Measurements from ENCODE around the gene KCNQ1. TPM values are rescaled to one million over a fixed set of nuclear protein-coding genes. Genes with fewer than 3 reads are reported as not detected.

KCNQ1 gene
- total and polyA plus RNA-seq, 2 donors (not counting 1 experiment from before 2014, with no cell fraction given): not detected

DNA sequence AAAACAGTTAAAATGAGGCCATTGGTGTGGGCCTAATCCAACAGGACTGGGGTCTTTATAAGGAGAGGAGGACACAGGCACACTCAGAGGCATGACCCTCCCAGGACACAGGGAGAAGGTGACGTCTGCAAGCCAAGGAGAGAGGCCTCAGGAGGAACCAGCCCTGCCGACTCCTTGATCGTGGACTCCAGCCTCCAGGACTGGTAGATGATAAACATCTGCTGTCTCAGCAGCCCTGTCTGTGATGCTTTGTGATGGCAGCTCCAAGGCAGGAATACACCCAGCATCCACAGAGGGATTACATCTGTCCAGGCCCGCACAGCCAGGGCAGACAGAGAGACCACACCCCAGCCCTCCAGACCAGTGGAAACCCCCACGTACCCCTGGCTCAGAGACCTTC is 422.3 kb downstream of the KCNQ1 start:
- no peak for DNase-seq (ENCODE audit: low read depth in 2 of 2)

DNA sequence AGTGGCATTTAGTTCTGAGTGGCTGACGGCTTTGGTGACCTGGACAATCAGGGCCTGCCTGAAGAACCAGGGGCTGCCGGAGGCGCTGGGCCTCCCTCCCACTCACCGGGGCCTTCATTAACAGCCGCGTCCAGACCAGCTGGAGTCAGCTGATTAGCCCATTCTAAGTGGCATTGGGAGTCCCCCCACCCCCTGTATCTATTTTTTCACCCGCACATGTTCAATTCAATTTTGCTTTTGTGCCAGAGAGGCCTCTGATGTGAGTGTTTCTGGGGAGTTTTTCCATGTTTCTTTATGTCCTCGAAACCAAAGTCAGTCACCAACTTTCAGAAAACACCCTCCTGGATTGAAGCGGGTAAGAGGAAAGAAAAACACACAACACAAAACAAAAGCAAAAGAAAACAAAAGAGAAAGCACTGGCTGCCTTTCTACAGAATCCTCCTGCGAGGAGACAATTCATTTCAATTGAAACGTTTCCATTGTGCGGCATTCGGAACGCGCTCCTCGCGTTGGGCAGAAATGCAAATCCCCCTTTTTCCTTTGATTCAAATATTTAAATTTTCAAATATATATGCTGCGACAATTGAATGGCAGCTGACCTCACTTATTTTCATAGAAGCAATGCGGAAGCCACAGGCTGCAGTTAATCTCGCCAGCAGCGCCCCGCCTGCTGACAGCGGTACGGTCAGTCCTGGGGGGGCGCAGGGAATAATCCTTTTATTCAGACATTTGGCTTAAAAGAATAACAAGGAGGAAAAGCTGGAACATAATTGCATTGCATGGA is 423.1 kb downstream of the KCNQ1 start:
- no peak for DNase-seq (ENCODE audit: low read depth in 2 of 2)
- H3K4me1 ChIP-seq (ENCODE audit: control insufficient read depth, extremely low read depth, insufficient read depth, low read length): no peaks in the 10 kb centered on the region
- peaks cover 20% of the 10 kb centered on the region for H3K27me3 ChIP-seq (ENCODE audit: control insufficient read depth, insufficient read depth, low read length)
- no peaks in the 10 kb centered on the region for H3K79me2 ChIP-seq (ENCODE audit: control insufficient read depth, insufficient read depth, low read length)
- no peak overlapping the region for H3K27ac ChIP-seq (ENCODE audit: insufficient read depth, low read length)
- no peaks in the 10 kb centered on the region for H3K9me3 ChIP-seq (ENCODE audit: control insufficient read depth, insufficient read depth, low read depth, low read length)
- H4K20me1 ChIP-seq (ENCODE audit: control insufficient read depth, extremely low read depth, insufficient read depth, low read length): no peaks in the 10 kb centered on the region
- no peak overlapping the region for H2AFZ ChIP-seq (ENCODE audit: low read length)
- TF ChIP-seq, protein P1, sequence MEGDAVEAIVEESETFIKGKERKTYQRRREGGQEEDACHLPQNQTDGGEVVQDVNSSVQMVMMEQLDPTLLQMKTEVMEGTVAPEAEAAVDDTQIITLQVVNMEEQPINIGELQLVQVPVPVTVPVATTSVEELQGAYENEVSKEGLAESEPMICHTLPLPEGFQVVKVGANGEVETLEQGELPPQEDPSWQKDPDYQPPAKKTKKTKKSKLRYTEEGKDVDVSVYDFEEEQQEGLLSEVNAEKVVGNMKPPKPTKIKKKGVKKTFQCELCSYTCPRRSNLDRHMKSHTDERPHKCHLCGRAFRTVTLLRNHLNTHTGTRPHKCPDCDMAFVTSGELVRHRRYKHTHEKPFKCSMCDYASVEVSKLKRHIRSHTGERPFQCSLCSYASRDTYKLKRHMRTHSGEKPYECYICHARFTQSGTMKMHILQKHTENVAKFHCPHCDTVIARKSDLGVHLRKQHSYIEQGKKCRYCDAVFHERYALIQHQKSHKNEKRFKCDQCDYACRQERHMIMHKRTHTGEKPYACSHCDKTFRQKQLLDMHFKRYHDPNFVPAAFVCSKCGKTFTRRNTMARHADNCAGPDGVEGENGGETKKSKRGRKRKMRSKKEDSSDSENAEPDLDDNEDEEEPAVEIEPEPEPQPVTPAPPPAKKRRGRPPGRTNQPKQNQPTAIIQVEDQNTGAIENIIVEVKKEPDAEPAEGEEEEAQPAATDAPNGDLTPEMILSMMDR (conservative IDR thresholded peaks at IDR 0.05 in 1 of 2, IDR thresholded peaks at IDR 0.05 in 1 of 2; ENCODE audit: low read depth in 1 of 2, low read length in 2 of 2): no peak
- H3K36me3 ChIP-seq (ENCODE audit: control insufficient read depth, insufficient read depth, low read length): no peaks in the 10 kb centered on the region
- no peak overlapping the region for H3K4me3 ChIP-seq (replicated peaks in 1 of 4; ENCODE audit: control extremely low read depth in 1 of 4, insufficient read depth in 1 of 4, low read depth in 3 of 4, low read length in 4 of 4)
- H3K4me2 ChIP-seq (ENCODE audit: extremely low read depth, insufficient read depth, low read length): peak overlapping the region; percentile 25
- H3K9ac ChIP-seq (ENCODE audit: insufficient read depth, low read length): no peak overlapping the region

More for the DNA sequence above, 422.3 kb downstream of the KCNQ1 start:
- Histone ChIP-seq H2AFZ (ENCODE audit: low read length) (no peak overlapping the region), H3K9me3 (ENCODE audit: control insufficient read depth, insufficient read depth, low read depth, low read length) (no peaks in the 10 kb centered on the region), H3K4me3 (replicated peaks in 1 of 4; ENCODE audit: control extremely low read depth in 1 of 4, insufficient read depth in 1 of 4, low read depth in 3 of 4, low read length in 4 of 4) (no peak overlapping the region), H3K36me3 (ENCODE audit: control insufficient read depth, insufficient read depth, low read length) (no peaks in the 10 kb centered on the region), H3K4me2 (ENCODE audit: extremely low read depth, insufficient read depth, low read length) (no peak overlapping the region), H3K27me3 (ENCODE audit: control insufficient read depth, insufficient read depth, low read length) (peaks cover 20% of the 10 kb centered on the region), H3K9ac (ENCODE audit: insufficient read depth, low read length) (no peak overlapping the region), H3K4me1 (ENCODE audit: control insufficient read depth, extremely low read depth, insufficient read depth, low read length) (no peaks in the 10 kb centered on the region), H3K79me2 (ENCODE audit: control insufficient read depth, insufficient read depth, low read length) (no peaks in the 10 kb centered on the region), H3K27ac (ENCODE audit: insufficient read depth, low read length) (no peak overlapping the region), H4K20me1 (ENCODE audit: control insufficient read depth, extremely low read depth, insufficient read depth, low read length) (no peaks in the 10 kb centered on the region)
- TF ChIP-seq, protein P1 (conservative IDR thresholded peaks at IDR 0.05 in 1 of 2, IDR thresholded peaks at IDR 0.05 in 1 of 2; ENCODE audit: low read depth in 1 of 2, low read length in 2 of 2): no peak
- TF ChIP-seq EZH2 (IDR thresholded peaks at IDR 0.05; ENCODE audit: low read length, missing control alignments): no peak

DNA sequence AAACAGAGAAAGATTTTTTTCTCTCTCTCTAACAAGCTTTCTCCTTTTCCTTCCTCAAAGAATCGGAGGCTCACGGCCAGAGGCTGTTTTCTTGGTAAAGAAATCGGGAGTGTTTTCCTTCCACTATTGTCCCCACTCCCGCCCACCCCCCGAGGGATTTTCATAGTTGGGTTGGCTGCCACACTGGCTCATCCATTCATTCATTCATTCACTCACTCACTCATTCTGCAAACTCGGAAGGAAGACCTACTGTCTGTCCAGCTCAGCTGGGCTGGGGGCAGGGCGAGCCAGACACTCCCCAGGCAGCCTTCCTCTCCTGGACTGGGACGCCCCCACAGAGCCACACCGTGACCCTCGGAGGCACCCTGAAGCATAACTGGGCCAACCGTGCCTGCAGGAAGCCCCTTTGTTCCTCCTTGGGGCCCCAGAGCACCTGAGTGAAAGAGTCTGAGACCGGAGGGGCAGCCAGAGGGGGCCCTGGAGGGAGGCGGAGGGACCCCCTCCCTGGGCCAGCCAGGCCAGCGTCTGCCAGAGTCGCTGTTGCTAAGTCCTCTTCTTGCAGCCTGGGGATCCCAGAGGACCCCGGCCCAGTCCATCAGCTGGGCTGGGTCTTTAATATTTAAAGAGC is 423.8 kb downstream of the KCNQ1 start:
- H3K9me3 ChIP-seq (ENCODE audit: control insufficient read depth, insufficient read depth, low read depth, low read length): no peaks in the 10 kb centered on the region
- TF ChIP-seq EZH2 (IDR thresholded peaks at IDR 0.05; ENCODE audit: low read length, missing control alignments): no peak
- TF ChIP-seq, protein P1 (conservative IDR thresholded peaks at IDR 0.05 in 1 of 2, IDR thresholded peaks at IDR 0.05 in 1 of 2; ENCODE audit: low read depth in 1 of 2, low read length in 2 of 2): no peak
- H3K4me1 ChIP-seq (ENCODE audit: control insufficient read depth, extremely low read depth, insufficient read depth, low read length): no peaks in the 10 kb centered on the region
- H3K27ac ChIP-seq (ENCODE audit: insufficient read depth, low read length): no peak overlapping the region
- H3K9ac ChIP-seq (ENCODE audit: insufficient read depth, low read length): no peak overlapping the region
- no peak for DNase-seq (ENCODE audit: low read depth in 2 of 2)
- H3K36me3 ChIP-seq (ENCODE audit: control insufficient read depth, insufficient read depth, low read length): no peaks in the 10 kb centered on the region
- no peaks in the 10 kb centered on the region for H3K79me2 ChIP-seq (ENCODE audit: control insufficient read depth, insufficient read depth, low read length)
- H3K27me3 ChIP-seq (ENCODE audit: control insufficient read depth, insufficient read depth, low read length): peaks cover 13% of the 10 kb centered on the region
- peak overlapping the region; percentile 25 for H3K4me2 ChIP-seq (ENCODE audit: extremely low read depth, insufficient read depth, low read length)
- no peak overlapping the region for H2AFZ ChIP-seq (ENCODE audit: low read length)
- H4K20me1 ChIP-seq (ENCODE audit: control insufficient read depth, extremely low read depth, insufficient read depth, low read length): no peaks in the 10 kb centered on the region
- no peak overlapping the region for H3K4me3 ChIP-seq (replicated peaks in 1 of 4; ENCODE audit: control extremely low read depth in 1 of 4, insufficient read depth in 1 of 4, low read depth in 3 of 4, low read length in 4 of 4)

Data from fibroblast of lung (primary cell).